HG03139 (cell line): ENCODE measurements around the gene TLE1.

Source experiments
- ATAC-seq: cut with Tn5 transposase; IDR thresholded peaks from one replicate; pipeline ENCODE4 v1.9.1; 2021; ENCODE audit not compliant: unreplicated experiment

The TLE1 gene

DNA sequence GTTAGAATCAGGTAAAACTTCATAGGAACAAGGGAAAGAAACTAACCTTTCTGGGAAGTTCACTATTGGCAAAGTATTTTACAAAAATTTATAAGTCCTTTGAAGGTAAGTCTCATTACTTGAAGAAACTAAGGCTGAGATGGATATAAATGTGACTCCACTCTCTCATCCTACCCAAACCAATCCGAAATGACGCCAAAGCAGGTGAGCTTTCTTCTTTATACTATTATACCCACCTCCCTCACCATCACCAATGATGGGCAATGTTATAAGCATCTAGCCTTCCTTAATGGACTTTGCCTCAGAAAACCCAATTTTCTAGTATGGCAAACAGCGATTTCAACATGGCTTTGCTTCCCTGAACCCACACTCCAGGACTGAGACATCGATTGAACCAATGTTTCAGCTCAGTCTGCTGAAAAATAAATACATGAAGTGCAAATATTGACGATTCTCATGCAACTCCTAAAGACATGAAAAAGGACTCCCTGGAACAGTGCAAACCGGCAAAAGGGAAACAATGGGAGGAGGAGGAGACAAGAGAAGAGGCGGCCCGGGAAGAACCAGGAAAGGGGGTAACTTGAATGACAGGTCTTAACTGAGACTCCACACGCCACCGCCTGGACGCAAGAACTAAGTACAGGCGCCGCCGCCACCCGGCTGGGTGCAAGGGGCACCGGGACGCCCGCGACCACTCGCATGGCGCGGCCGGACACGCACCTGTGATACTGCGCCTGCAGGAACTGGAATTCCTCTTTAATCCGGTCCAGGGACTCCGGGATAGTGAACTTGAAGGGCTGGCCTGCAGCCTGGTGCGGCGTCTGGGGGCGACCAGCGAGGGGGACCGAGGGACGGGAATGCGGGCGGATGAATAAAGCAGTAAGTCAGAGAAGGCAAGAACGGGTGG, 2.5 kb downstream of the TLE1 start:
- no peak for ATAC-seq

DNA sequence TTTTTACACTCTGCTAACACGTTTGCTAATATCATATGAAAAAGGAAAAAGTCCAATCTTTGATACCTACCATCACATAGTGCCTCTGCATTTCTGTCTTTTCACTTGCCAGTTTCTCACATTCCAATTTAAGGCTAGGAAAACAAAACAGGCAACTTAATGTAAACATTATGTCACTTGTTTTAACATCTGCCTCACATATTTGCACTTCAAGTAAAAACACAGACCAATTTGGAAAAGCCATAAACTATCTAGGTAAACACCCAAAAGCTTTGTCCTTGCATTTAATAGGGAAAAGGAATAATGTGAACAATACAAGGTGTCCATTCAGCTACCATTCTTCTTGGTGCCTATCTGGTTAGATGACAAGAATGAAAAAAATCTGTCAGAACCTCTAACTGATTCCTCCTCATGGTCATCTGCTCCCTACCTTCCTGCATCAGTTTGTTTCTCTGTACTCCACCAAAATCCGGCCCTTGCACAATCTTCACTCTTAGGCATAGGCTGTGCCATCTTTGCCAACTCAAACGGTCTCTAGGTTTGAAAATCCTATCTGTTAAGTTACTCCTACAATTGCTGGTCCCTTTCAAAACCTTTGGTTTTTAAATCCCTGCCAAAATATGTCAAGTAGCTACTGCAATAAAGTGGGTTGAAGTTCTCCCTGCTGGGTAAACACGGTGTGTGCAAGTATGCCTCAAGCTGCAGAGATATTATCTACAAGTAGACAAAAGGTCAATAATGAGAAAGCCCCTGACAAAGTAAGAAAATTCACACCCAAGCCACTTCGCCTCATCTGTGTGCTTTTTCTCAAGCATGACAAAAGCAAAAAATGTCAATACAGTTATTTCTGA, 3.4 kb downstream of the TLE1 start:
- no peak for ATAC-seq

DNA sequence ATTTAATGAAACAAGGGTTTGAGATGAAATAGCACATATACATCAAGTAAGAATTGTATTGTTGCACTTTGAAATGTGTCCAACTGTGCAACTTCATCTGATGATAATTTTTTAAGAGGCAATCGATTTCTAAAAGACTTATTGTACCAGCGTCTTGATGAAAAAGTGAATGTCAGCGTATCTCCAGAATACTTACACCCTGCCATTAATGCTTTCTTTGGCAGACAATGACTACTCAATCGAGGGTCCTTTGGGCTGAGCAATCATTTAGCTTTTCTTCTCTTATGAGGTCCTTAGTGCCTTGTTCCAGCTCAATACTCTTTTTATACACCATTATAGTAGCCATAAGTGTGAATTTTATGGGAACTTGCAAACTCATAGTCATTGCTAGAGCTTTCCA, 4.7 kb downstream of the TLE1 start:
- no peak for ATAC-seq

DNA sequence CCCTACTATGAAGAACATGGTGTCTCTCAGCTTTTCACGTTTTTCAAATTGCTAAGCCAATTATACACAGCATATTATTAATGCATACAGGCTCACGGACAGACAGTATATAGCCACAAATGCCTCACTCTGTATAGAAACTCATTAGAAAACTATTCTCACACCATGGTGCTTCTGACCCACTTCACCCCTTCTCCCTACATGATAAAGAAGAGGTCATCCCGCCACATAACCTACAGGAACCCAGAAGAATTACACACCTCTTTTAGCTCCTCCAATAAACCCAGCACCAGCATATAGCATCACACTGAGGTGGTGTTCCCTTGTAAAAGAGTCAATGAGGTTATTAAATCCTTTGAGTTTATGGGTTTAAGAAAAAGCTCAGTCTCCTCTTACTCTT, 5.6 kb downstream of the TLE1 start:
- ATAC-seq, result no peak

DNA sequence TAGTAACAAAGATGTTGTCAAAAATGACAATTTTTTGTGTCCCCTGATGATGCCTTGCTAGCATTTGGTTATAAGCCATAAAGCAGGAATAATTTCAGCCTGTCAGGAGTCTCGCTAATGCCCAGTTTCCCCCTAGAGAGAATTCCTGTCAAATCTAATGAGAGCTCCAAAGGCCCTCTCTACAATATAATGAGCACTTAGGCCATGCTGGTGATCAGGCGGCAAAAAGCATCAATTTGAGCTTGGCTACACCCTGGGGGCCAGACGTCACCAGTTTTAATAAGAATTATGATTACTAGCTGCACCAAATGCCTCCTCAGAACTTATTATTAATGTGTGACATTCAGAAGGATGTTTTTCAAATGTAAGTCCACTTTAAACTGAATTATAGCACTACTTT, 6.1 kb downstream of the TLE1 start:
- ATAC-seq, result no peak

DNA sequence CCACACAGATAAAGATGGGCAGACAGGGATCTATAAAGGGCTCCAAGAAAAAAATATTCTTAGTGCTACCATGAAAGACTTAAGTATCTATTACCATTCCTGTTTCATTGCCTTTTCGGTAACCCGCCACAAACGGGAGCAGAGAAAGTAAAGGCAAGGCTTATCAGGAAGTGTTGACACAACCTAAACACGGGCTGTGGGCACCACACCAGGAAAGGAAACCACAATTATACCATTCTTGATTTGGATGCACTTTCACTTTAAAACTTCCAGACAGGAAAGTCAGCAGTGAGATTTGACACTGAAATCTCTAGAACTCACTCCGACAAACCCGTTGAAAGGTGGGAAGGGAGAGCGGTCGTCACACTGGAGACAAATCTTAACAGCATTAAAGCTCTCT, 6.5 kb downstream of the TLE1 start:
- ATAC-seq, result no peak

DNA sequence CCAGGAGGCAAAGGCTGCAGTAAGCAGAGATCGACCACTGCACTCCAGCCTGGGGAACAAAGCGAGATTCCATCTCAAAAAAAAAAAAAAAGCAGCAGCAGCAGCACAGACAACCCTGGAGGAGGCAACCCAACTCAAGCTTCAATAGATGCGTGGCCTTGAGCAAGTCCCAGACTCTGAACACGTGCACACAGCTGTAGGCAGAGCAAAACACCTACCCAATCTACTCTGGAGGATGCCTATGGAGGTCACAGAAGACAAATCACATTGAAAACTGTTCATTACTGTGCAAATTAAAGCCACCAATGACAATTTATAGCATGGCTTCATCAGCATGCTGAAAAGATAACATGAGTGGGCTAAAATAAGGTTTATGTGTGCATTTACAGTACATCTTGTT, 7.2 kb downstream of the TLE1 start:
- no peak for ATAC-seq

DNA sequence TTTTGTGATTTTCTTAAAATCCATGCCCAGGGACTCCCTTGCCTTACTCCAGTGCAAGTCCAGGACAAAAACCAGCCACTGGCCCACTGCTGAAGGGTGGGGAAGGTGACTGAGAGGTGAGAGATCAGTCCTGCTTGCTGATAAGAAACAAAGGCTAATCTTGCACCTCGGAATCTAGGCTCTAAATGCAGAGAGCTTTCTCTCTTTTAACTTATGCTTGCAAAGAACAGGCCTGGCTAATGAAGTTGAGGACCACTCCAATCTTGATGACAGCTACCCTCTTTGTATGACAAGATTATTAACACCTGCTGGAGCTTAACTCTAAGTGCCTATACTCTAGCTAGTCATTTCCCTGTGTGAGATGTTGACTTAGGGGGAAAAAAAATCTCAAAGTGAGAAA, 8.8 kb downstream of the TLE1 start:
- ATAC-seq, result no peak

DNA sequence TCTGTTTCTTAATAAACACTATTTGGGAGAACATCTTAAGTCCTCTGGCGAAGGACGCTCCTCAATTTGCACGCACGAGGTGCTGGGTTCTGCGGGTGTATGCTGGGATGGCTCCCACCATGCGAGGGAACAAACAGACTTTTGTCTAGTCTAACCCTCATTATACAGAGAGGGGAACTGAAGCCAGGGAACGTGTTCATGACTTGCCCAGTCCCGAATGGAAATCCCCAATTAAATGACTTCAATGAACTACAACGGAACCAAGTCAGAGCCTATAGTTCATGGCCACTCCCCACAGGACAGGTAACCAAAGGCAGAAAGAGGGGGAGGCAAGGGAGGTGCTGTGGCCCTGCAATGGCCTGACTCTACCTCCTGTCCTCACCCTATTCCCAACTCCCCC, 9.3 kb downstream of the TLE1 start:
- ATAC-seq, result no peak

DNA sequence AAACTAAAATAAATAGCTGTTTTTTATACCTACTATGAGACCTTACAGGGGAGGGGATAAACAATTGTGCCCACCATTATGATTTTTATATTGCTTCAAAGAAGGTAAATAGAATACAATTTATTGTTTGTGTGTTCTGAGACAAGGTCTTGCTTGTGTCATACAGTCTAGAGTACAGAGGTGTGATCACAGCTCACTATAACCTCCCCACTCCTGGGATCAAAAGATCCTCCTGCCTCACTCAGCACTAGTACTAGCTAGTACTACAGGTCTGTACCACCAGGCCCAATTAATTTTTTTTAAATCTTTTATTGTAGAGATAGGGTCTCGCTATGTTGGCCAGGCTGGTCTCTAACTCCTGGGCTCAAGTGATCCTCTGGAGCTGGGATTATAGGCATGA, 11.3 kb downstream of the TLE1 start:
- no peak for ATAC-seq

DNA sequence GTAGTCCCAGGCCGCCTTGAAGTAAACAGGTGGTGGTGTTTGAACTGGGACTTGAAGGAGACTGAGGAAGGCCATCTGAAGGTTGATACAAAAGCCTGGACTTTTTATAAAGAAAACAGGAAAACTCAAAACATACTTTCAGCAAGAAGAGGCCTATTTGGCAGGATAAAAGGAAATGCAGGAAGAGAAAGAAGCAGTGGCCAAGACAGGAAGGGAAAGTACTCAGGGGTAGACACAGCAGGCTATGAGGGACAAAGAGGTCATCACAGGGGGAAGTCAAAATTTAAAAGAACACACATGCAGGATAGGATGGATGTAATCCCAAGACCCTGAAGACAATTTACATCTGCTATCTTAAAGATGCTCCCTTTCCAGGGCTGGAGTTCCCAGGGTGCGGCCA, 13.0 kb downstream of the TLE1 start:
- no peak for ATAC-seq

DNA sequence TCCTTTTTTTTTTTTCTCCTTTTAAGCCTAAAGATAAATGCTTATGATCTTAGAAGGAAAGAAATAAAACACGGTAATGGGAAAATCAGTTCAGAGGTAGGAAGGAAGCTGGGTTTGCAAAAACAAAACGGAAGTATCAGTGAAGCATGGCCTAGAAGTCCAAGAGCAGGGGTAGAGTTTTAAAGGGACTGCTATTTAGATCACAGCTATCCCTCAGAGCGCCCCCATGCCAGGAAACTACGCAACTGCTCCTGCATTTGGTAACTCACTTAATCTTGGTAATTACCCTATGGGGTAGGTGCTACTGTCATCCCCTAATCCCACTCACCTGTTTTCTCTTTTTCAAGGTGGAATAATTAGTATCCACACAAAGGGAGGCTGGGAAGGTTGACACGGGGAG, 16.0 kb downstream of the TLE1 start:
- ATAC-seq, result no peak

DNA sequence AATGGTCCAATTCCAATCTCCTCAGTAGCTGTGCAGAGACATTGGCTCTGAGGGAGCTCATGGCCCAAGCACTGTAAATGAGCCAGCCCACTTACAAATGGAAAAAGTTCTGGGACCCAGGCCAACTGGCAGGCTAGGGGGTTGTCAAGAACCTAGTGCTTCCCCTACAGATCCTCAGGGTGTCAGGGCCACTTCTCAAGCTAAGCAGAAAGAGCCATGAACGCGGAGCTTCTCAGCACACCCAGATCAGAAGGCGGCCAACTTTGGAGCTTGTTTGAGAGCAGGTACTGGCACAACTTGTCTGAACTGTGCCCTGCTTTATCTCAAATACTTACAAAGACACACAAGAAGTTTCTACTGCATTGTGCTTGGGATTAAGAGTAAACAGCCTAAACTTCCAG, 17.5 kb downstream of the TLE1 start:
- no peak for ATAC-seq

DNA sequence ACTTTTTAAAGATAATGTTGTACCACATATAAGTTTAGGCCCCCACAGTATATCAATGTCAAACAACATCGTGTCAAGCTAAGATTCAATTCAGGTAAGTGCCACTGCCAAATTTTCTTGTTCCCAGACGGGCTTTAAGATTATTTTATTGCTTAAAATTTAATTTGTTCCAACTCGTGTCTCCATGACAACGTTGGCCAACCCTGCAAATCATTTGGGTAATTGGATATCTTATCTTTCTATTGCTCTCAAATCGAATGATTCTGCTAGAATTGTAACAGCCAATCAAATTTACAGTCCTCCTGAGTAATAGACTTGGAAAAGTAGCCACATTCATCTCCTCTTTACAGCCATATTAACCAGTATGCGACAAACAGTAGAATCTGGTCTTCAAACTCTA, 19.5 kb downstream of the TLE1 start:
- ATAC-seq, result no peak

DNA sequence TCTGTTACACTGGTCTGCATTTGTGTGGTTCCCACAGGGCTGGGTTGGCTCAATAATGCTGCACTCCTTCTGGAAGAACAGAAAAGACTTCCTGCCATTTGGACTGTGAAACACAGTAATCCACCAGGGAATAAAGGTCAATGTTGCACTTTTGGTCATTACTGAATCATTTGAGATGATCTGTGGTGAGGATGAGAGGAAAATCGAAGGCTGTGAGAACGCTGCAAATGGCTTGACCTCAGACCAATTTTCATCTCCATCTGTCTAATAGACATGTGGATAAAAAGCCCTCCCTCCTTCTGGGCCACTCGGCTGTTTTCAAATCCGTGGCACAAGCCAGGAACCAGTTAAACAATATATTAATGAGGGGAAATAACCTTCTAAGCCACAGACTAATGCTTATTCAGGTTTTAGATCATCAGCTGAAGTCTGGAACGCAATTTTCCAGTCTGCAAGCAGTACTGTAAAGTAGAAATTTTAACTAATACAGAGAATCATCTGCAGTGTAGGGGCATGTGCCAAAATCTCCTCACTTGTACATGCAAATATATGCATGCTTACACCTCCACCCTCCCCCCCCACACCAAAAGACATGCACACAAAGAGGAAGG, 20.2 kb downstream of the TLE1 start:
- no peak for ATAC-seq

DNA sequence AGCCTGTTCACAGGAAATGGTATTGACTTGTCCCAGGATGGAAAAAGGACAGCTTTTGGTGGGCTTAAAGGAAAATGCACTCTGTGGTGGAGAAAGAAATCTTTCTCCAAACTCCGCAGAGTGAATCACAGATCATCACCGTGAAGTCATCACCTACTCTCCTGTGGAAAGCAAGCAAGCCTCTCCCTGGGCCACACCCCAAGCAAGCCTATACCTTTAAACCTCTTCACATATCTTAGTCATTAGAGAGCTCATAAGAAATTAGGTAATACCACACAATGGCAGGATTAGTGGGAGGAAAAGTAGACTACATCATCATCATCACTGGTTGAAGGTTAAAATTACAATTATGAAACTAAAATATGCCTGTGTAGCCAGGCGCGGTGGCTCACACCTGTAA, 23.2 kb downstream of the TLE1 start:
- no peak for ATAC-seq

DNA sequence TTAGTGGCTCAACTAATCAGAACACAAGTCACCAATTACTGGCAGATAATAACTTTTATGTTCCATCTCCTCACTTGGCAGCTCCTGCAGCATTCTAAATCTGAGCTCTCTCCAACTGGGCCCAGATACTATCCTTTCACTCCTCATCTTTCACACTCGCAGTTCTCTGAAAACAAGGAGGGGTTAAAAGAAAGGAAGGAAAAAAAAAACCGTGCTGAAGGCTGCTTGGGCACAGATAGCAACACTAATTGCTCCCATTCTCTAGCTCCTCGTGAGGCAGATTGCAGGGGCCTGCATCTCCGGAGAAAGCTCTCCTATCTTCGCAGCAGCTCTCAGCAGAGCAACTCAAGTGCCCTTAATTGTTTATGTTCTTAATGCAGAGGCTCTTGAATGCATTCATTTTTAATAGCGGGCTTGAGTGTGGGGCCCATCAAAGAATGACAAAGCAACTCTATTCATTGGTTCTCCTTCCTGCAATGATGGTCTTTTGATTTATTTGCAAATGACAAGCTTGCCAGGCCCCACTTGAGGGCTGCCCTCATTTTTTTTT, 23.9 kb downstream of the TLE1 start:
- ATAC-seq, result no peak

DNA sequence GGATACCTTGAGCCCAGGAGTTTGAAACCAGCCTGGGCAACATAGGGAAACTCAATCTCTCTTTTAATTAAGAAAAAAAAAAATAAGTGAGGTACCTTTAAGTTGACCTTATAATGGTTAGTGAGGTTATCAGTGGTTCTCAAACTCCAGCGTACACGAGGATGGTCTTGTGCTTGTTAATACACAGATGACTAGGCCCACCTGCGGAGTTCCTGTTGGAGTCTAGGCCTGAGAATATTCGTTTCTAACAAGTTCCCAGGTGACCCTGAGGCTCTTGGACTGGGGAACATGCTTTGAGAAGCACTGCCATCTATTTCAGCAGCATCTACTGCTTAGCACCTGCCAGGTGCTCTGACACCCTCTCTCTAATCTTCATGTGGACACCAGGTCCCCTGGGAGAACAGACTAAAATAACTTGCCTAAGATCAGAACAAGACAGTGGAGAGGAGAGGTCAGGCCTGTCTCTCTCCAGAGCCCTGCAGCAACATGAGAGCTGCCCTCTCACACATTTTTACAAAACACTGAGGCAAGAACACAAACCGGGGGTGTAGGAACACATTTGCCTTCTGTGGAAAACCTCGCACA, 24.6 kb downstream of the TLE1 start:
- peak; percentile 57 for ATAC-seq

DNA sequence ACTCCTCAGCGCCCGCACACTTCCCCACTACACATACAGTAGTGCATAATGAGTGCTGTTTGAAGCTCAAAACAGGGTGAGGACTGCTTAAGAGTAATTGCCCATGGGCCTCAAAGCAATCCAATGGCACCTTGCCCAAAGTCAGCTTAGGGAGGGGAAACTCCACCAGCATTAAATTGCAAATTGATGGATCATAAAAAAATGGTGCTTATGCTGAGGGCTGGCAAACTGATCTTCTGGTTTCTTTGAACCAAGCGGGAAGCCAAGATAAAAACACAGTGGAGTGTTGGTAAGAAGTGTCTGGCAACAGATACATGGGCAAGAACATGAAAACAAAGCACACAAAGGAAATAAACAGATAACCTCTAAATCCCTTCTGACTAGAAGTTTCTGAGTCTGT, 28.0 kb downstream of the TLE1 start:
- ATAC-seq, result no peak

DNA sequence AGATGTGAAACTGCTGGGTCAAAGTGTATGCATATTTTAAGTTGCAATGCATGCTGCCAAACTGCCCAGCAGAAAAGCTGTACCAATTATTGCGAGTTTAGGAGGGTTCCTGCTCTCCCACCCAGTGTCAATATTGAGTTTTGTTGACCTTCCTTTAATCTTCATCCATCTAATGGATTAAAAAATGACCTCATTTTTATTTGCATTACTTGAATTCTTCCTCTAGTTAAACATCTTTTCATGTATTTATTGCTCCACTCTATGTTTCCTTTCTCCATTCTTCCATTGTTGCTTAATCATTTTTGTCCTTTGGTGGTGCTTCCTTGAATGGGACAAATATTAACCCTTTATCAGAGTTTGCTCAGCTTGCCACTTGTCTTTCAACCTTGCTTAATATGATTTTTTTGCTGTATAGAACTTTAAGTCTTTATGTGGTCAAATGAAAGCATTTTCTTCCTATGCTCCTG, 32.4 kb downstream of the TLE1 start:
- ATAC-seq, result no peak

DNA sequence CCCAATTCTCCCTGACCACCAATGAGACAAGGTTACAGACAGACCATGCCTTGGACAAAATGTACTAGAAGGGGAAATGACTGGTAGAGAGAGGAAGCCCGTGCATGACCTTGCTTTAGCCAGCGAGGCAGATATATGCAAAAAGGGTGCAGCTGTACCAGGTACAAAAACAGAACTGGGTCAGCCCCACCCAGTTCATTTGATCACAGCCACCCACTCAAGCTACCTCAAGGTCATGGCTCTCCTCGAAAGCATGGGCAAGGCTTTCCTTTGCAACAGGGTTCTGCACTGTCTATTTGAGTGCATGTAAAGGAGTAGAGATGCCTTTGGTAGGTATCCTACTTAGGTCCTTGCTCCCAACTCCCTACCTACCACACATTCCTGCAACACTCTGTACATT, 33.3 kb downstream of the TLE1 start:
- peak; percentile 72 for ATAC-seq
